ENCODE results near the gene GRIA4.

The GRIA4 gene

DNA sequence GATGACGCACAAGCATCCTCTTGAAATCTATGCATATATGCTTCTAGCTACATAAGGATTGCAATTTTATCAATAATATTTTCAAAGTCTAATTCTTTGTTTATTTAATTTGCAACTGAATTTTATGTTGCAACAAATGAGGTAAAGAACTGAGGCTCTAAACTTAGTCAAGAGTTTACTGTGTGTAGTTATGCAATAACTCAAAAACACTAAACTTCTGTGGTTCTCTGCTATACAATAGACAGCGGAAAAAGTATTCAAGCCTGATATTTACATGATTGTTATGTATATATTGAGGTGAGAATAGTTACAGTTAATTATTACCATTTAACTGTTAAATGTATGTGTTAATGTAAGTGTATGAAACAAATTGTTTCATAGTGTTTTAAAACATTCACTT, 379.3 kb downstream of the GRIA4 start:
- TF ChIP-seq, protein P1, sequence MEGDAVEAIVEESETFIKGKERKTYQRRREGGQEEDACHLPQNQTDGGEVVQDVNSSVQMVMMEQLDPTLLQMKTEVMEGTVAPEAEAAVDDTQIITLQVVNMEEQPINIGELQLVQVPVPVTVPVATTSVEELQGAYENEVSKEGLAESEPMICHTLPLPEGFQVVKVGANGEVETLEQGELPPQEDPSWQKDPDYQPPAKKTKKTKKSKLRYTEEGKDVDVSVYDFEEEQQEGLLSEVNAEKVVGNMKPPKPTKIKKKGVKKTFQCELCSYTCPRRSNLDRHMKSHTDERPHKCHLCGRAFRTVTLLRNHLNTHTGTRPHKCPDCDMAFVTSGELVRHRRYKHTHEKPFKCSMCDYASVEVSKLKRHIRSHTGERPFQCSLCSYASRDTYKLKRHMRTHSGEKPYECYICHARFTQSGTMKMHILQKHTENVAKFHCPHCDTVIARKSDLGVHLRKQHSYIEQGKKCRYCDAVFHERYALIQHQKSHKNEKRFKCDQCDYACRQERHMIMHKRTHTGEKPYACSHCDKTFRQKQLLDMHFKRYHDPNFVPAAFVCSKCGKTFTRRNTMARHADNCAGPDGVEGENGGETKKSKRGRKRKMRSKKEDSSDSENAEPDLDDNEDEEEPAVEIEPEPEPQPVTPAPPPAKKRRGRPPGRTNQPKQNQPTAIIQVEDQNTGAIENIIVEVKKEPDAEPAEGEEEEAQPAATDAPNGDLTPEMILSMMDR (IDR thresholded peaks at IDR 0.05), result no peak

DNA sequence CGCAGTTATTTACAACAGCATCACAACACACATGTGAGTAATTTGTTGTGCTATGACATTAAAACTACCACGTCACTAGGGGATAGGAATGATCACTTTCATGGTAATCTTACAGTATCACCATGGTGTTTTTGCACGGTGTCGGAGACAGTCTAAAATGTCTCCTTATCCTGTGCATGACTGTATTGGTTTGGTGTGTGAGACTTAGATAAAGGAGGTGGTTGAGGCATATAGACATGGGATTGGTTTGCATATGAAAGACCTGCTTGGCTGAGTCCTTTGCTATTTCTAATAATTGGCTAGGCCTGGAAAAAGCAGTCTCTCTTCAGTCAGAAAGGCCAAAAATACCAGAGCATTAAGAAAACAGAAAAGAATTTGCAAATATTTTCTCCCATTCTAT, 382.0 kb downstream of the GRIA4 start:
- TF ChIP-seq, protein P1 (IDR thresholded peaks at IDR 0.05), result no peak

GRCh38 chr11:106001304-106002012, 391.6 kb downstream of the GRIA4 start:
- TF ChIP-seq, protein P1 (IDR thresholded peaks at IDR 0.05), result no peak

DNA sequence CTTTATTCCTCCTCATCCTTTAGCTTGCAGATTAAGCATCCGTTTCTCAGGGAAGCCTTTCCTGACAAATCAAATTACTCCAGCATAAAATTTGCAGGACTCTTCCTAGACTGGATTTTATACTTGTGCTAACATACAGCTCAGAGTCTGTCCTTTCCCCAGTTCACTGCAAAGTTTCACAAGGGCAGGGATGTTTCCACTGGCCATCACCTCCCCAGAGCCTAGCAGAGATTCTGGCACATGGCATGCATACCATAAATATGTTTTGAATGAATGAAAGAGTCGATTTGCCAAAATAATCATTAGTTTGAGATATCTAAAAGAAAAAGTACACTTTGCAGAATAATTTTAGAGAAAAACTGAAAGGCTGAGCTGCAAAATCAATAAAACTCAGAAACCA, 401.6 kb downstream of the GRIA4 start:
- TF ChIP-seq, protein P1 (IDR thresholded peaks at IDR 0.05), result no peak

- TF ChIP-seq, protein P1 (IDR thresholded peaks at IDR 0.05), result no peak
These were observed 402.9 kb downstream of the GRIA4 start for GRCh38 chr11:106012744-106013143.

DNA sequence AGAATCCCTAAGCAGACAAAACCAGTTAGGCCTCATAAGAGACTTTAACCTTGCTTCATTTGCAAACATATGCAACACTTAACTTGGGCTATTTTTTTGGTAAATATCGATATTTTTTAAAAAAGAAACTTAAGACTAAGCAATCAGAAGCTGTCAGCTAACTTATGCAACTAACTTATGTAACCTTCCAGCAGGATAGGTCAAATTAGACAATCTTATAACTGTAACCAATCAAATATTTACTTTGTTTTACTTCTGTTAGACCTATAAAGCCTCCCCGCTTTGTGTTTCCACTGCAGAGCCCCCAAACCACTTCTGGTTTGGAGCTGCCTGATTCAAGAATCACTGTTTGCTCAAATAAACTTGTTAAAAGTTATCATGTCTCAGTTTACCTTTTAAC, 404.2 kb downstream of the GRIA4 start:
- TF ChIP-seq, protein P1 (IDR thresholded peaks at IDR 0.05), result no peak

- TF ChIP-seq, protein P1 (IDR thresholded peaks at IDR 0.05), result no peak
These were observed 404.7 kb downstream of the GRIA4 start for GRCh38 chr11:106014620-106015019.

- TF ChIP-seq, protein P1 (IDR thresholded peaks at IDR 0.05), result no peak
These were observed 405.2 kb downstream of the GRIA4 start for GRCh38 chr11:106015066-106015465.

All from LNCAP (cell line).